Measurements from ENCODE around the gene BANK1. TPM values are rescaled to one million over a fixed set of nuclear protein-coding genes. Genes with fewer than 3 reads are reported as not detected.

The BANK1 gene
- total RNA-seq, 1 donor from 2014 or later = 0.79 TPM

GRCh38 chr4:101862595-101862994 lies 72.1 kb downstream of the BANK1 start:
- Mint-ChIP-seq H3K36me3 (ENCODE audit: insufficient read depth) (peaks cover 4% of the 10 kb centered on the region), H3K27me3 (no peaks in the 10 kb centered on the region), H3K27ac (no peak overlapping the region), H3K4me3 (ENCODE audit: low read depth) (no peak overlapping the region), H3K4me1 (ENCODE audit: low read depth) (peaks cover 8% of the 10 kb centered on the region), H3K9me3 (ENCODE audit: low read depth) (peaks cover 12% of the 10 kb centered on the region)
- DNase-seq (ENCODE audit: low spot score, unreplicated experiment) = no peak
- TF ChIP-seq CTCF (IDR thresholded peaks at IDR 0.05; ENCODE audit: unreplicated experiment) = no peak

- H3K27ac Mint-ChIP-seq = peak overlapping the region; percentile 25
- H3K4me3 Mint-ChIP-seq (ENCODE audit: low read depth) = no peak overlapping the region
- no peaks in the 10 kb centered on the region for H3K27me3 Mint-ChIP-seq
- no peak for DNase-seq (ENCODE audit: low spot score, unreplicated experiment)
- H3K4me1 Mint-ChIP-seq (ENCODE audit: low read depth) = peaks cover 8% of the 10 kb centered on the region
- H3K9me3 Mint-ChIP-seq (ENCODE audit: low read depth) = peaks cover 12% of the 10 kb centered on the region
- no peak for TF ChIP-seq CTCF (IDR thresholded peaks at IDR 0.05; ENCODE audit: unreplicated experiment)
- H3K36me3 Mint-ChIP-seq (ENCODE audit: insufficient read depth) = peaks cover 4% of the 10 kb centered on the region
Observed at GRCh38 chr4:101864660-101865059, 74.1 kb downstream of the BANK1 start.

- Mint-ChIP-seq H3K27me3 (no peaks in the 10 kb centered on the region), H3K27ac (peak overlapping the region; percentile 90), H3K36me3 (ENCODE audit: insufficient read depth) (peaks cover 4% of the 10 kb centered on the region), H3K9me3 (ENCODE audit: low read depth) (peaks cover 9% of the 10 kb centered on the region), H3K4me1 (ENCODE audit: low read depth) (peaks cover 11% of the 10 kb centered on the region), H3K4me3 (ENCODE audit: low read depth) (no peak overlapping the region)
- DNase-seq (ENCODE audit: low spot score, unreplicated experiment) = no peak
- no peak for TF ChIP-seq CTCF (IDR thresholded peaks at IDR 0.05; ENCODE audit: unreplicated experiment)
Observed at GRCh38 chr4:101865501-101866062, 75.1 kb downstream of the BANK1 start.

- Mint-ChIP-seq H3K4me3 (ENCODE audit: low read depth) (no peak overlapping the region), H3K9me3 (ENCODE audit: low read depth) (peaks cover 2% of the 10 kb centered on the region), H3K27ac (no peak overlapping the region), H3K4me1 (ENCODE audit: low read depth) (peaks cover 3% of the 10 kb centered on the region), H3K27me3 (peaks cover 16% of the 10 kb centered on the region), H3K36me3 (ENCODE audit: insufficient read depth) (peaks cover 2% of the 10 kb centered on the region)
- no peak for TF ChIP-seq CTCF (IDR thresholded peaks at IDR 0.05; ENCODE audit: unreplicated experiment)
- DNase-seq (ENCODE audit: low spot score, unreplicated experiment) = no peak
Observed at GRCh38 chr4:101870874-101871273, 80.3 kb downstream of the BANK1 start.

GRCh38 chr4:101871962-101872676 lies 81.6 kb downstream of the BANK1 start:
- Mint-ChIP-seq H3K4me3 (ENCODE audit: low read depth) (no peak overlapping the region), H3K9me3 (ENCODE audit: low read depth) (no peaks in the 10 kb centered on the region), H3K4me1 (ENCODE audit: low read depth) (peaks cover 3% of the 10 kb centered on the region), H3K27ac (no peak overlapping the region), H3K36me3 (ENCODE audit: insufficient read depth) (no peaks in the 10 kb centered on the region), H3K27me3 (peaks cover 24% of the 10 kb centered on the region)
- no peak for TF ChIP-seq CTCF (IDR thresholded peaks at IDR 0.05; ENCODE audit: unreplicated experiment)
- DNase-seq (ENCODE audit: low spot score, unreplicated experiment) = no peak

All from progenitor cell of endocrine pancreas (in vitro differentiated cells).